ENCODE results near the gene YARS2. TPM values are rescaled to one million over a fixed set of nuclear protein-coding genes. Genes with fewer than 3 reads are reported as not detected.
A peak's percentile ranks its signal among the peaks of the same experiment; 100 is the strongest.

Gene YARS2
- total RNA-seq, 1 donor from 2014 or later, result 25.3 TPM

DNA sequence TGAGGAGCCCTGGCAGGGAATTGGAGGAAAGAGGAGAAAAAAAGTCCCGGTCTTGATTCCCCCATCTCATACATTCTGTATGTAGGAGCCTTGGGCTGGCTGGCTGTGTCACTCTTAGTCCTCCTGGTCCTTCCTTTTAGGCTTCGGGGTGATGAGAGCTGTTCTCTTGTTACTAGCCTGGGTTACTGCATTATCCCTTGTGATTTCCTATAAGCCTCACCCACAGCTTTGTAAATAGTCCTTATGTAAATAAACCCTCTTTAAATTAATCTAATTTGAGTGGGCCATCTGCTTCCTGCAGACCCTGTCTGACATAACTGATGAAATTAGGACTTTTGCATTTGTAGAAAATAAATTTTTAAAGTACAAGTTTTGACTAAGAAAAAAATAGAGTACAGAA, 57.4 kb downstream of the YARS2 start:
- H3K27ac Mint-ChIP-seq (ENCODE audit: unreplicated experiment), result peak overlapping the region; percentile 17
- no peak for DNase-seq (ENCODE audit: low read depth, low spot score)
- TF ChIP-seq, protein P1, sequence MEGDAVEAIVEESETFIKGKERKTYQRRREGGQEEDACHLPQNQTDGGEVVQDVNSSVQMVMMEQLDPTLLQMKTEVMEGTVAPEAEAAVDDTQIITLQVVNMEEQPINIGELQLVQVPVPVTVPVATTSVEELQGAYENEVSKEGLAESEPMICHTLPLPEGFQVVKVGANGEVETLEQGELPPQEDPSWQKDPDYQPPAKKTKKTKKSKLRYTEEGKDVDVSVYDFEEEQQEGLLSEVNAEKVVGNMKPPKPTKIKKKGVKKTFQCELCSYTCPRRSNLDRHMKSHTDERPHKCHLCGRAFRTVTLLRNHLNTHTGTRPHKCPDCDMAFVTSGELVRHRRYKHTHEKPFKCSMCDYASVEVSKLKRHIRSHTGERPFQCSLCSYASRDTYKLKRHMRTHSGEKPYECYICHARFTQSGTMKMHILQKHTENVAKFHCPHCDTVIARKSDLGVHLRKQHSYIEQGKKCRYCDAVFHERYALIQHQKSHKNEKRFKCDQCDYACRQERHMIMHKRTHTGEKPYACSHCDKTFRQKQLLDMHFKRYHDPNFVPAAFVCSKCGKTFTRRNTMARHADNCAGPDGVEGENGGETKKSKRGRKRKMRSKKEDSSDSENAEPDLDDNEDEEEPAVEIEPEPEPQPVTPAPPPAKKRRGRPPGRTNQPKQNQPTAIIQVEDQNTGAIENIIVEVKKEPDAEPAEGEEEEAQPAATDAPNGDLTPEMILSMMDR (conservative IDR thresholded peaks at IDR 0.05), result no peak
- peaks cover 5% of the 10 kb centered on the region for H3K9me3 Mint-ChIP-seq
- H3K27me3 Mint-ChIP-seq (ENCODE audit: low read depth), result no peaks in the 10 kb centered on the region
- H3K36me3 Mint-ChIP-seq (ENCODE audit: low read depth), result peaks cover 19% of the 10 kb centered on the region
- no peak overlapping the region for H3K4me3 Mint-ChIP-seq
- H3K4me1 Mint-ChIP-seq, result peaks cover 19% of the 10 kb centered on the region

DNA sequence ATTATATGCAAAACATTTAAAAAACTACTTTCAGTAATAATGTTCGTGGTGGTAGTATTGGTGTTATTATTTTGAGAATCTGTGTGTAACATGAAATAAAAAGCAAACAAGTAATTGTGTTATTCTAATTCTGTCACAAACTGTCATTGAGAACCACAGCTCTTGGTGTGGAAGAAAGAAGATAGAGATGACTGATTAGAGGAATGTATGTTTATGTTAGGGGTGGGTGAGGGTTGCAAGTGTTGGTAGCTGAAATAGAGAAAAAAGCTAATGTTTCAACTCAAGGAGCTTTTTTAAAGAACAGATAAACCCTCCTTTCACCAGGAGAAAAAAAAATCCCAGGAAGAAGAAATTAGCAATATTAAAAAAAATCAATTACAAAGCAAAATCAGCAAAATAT, 58.3 kb downstream of the YARS2 start:
- Mint-ChIP-seq H3K27ac (ENCODE audit: unreplicated experiment) (no peak overlapping the region), H3K4me1 (peaks cover 19% of the 10 kb centered on the region), H3K9me3 (peaks cover 5% of the 10 kb centered on the region), H3K27me3 (ENCODE audit: low read depth) (no peaks in the 10 kb centered on the region), H3K4me3 (no peak overlapping the region), H3K36me3 (ENCODE audit: low read depth) (peaks cover 19% of the 10 kb centered on the region)
- no peak for DNase-seq (ENCODE audit: low read depth, low spot score)
- TF ChIP-seq, protein P1 (conservative IDR thresholded peaks at IDR 0.05), result no peak

Other genes with a start within 250 kb of the YARS2 start
- gene DNM1L, start 76.6 kb downstream of the YARS2 start, total RNA-seq, result 92.3 and 104 TPM in 2 replicates
- 3.6 TPM in 2 replicates for gene PKP2, start 140.9 kb upstream of the YARS2 start, total RNA-seq

Measured in neural crest cell (in vitro differentiated cells).